CD4-positive, alpha-beta T cell (primary cell): ENCODE data around the gene MYH10. TPM values are rescaled to one million over a fixed set of nuclear protein-coding genes. Genes with fewer than 3 reads are reported as not detected.

Experiments
- ATAC-seq: fragments of 200-7000 bp; cut with Tn5 transposase; one replicate; pipeline ENCODE4 v1.10.0; 2022; ENCODE audit warnings: mild to moderate bottlenecking; ENCODE audit not compliant: poor library complexity
- CTCF ChIA-PET: fragments of 350-600 bp; sonication (Branson Sonifier 250); formaldehyde crosslinking; loops from one replicate; lab custom pipeline; 2021; ENCODE audit warnings: antibody characterized with exemption, inconsistent platforms; lab: Charles Lee
- POLR2A ChIA-PET: fragments of 350-600 bp; sonication (Branson Sonifier 250); formaldehyde crosslinking; loops from one replicate; lab custom pipeline; 2021; ENCODE audit warnings: antibody characterized with exemption, inconsistent platforms; lab: Charles Lee
- DNase-seq, 14 experiments: peaks; one replicate each; pipeline ENCODE4 v3.0.0-alpha.2; 2013 to 2020; ENCODE audit warnings: mixed read lengths in 2 of 14
- H3K27ac ChIP-seq, 2 donors: one replicate each; pipeline versions ENCODE4 v1.5.1 to v1.7.0; 2013; ENCODE audit warnings: low read length in 2 of 2, low read depth in 1 of 2, mild to moderate bottlenecking in 1 of 2
- H3K27me3 ChIP-seq, 2 experiments: 1 replicate in 1 of 2; 2 replicates in 1 of 2; pipeline versions ENCODE4 v1.6.1 to v1.7.0; 2013; ENCODE audit warnings: low read length in 2 of 2, control low read depth in 1 of 2, mild to moderate bottlenecking in 1 of 2, moderate library complexity in 1 of 2; ENCODE audit not compliant: insufficient read depth in 2 of 2, control insufficient read depth in 1 of 2
- H3K36me3 ChIP-seq: one replicate; pipeline ENCODE4 v1.6.1; 2013; ENCODE audit warnings: low read length, control low read depth; ENCODE audit not compliant: insufficient read depth
- H3K4me1 ChIP-seq: one replicate; pipeline ENCODE4 v1.6.1; 2013; ENCODE audit warnings: low read length, control low read depth; ENCODE audit not compliant: insufficient read depth
- H3K4me3 ChIP-seq: one replicate; pipeline ENCODE4 v1.5.1; 2013; ENCODE audit warnings: mild to moderate bottlenecking, low read length, moderate library complexity
- H3K9me3 ChIP-seq, 2 experiments: 1 replicate in 1 of 2; 2 replicates in 1 of 2; pipeline versions ENCODE4 v1.6.1 to v1.7.0; 2013; ENCODE audit warnings: low read length in 2 of 2, mild to moderate bottlenecking in 2 of 2, control low read depth in 1 of 2, moderate library complexity in 1 of 2; ENCODE audit not compliant: control insufficient read depth in 1 of 2, insufficient read depth in 1 of 2
- H3K27ac Mint-ChIP-seq: one replicate; pipeline ENCODE4 v1.8.0; 2020; ENCODE audit warnings: mixed read lengths
- H3K27me3 Mint-ChIP-seq: one replicate; pipeline ENCODE4 v1.8.0; 2021; ENCODE audit warnings: mixed read lengths
- H3K36me3 Mint-ChIP-seq: one replicate; pipeline ENCODE4 v1.8.0; 2021; ENCODE audit warnings: low read depth, mixed read lengths
- H3K4me1 Mint-ChIP-seq: one replicate; pipeline ENCODE4 v1.8.0; 2021; ENCODE audit warnings: low read depth, mixed read lengths
- H3K4me3 Mint-ChIP-seq: one replicate; pipeline ENCODE4 v1.8.0; 2020; ENCODE audit warnings: mild to moderate bottlenecking, mixed read lengths
- H3K9me3 Mint-ChIP-seq: one replicate; pipeline ENCODE4 v1.8.0; 2020; ENCODE audit warnings: mixed read lengths
- intact Hi-C, 2 experiments: fragments of 100-400 bp; cut with DNase I in 1 of 2; cut with micrococcal nuclease in 1 of 2; formaldehyde crosslinking; loops; one replicate each; pipeline versions ENCODE4 v1.15.1 to v1.9.0; 2023 to 2025; cut with DNase I, micrococcal nuclease
- total RNA-seq, 174 experiments: library from RNA in 2 of 174; stranded (reverse) in 2 of 174; gene quantifications; one replicate each; pipeline ENCODE4 v1.2.3 and lab custom pipeline; 2021 to 2026
- TF ChIP-seq, protein P1 (sequence below): fragments of 200-600 bp; IDR thresholded peaks from one replicate; pipeline ENCODE4 v1.8.0; 2022; ENCODE audit warnings: antibody characterized with exemption, mild to moderate bottlenecking

The MYH10 gene
- total RNA-seq, 2 experiments from 2014 or later: 1.5 to 1.9 TPM

DNA sequence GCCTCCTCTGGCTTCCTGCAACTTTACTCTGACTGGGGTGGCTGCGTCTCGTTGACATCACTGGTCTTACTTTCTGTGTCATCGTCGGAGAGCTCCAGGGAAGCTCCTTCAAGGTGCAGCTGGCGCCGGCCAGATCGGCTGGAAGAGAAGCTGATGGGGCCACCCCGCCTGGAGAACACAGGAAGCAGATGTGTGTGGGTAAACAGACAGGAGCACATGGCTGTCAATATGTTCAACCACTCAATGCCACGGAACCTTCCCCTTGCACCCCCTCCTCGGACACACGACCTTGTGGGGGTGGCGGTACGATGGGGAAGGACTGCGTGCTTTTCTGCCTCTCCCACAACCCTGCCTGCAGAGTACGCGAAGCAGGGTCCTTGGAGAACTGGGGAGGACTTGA, 154.7 kb downstream of the MYH10 start:
- Mint-ChIP-seq H3K9me3 (no peaks in the 10 kb centered on the region), H3K27ac (peak overlapping the region; percentile 65), H3K4me3 (peak overlapping the region; percentile 28), H3K36me3 (peaks cover 93% of the 10 kb centered on the region), H3K27me3 (no peaks in the 10 kb centered on the region), H3K4me1 (no peaks in the 10 kb centered on the region)
- Histone ChIP-seq H3K4me3 (no peak overlapping the region), H3K9me3 (no peaks in the 10 kb centered on the region), H3K27me3 (no peaks in the 10 kb centered on the region), H3K27ac (no peak overlapping the region), H3K36me3 (peaks cover 72% of the 10 kb centered on the region), H3K4me1 (no peaks in the 10 kb centered on the region)
- DNase-seq (no peak), ATAC-seq (no peak)
- TF ChIP-seq, protein P1, sequence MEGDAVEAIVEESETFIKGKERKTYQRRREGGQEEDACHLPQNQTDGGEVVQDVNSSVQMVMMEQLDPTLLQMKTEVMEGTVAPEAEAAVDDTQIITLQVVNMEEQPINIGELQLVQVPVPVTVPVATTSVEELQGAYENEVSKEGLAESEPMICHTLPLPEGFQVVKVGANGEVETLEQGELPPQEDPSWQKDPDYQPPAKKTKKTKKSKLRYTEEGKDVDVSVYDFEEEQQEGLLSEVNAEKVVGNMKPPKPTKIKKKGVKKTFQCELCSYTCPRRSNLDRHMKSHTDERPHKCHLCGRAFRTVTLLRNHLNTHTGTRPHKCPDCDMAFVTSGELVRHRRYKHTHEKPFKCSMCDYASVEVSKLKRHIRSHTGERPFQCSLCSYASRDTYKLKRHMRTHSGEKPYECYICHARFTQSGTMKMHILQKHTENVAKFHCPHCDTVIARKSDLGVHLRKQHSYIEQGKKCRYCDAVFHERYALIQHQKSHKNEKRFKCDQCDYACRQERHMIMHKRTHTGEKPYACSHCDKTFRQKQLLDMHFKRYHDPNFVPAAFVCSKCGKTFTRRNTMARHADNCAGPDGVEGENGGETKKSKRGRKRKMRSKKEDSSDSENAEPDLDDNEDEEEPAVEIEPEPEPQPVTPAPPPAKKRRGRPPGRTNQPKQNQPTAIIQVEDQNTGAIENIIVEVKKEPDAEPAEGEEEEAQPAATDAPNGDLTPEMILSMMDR: no peak
- POLR2A ChIA-PET: interaction anchor here (1.2 kb wide), 1 partner anchor 38 kb away, joined by 3 read pairs; no protein-coding TSS in a partner anchor
- CTCF ChIA-PET: no interaction called here
- intact Hi-C loops: no loop called here

DNA sequence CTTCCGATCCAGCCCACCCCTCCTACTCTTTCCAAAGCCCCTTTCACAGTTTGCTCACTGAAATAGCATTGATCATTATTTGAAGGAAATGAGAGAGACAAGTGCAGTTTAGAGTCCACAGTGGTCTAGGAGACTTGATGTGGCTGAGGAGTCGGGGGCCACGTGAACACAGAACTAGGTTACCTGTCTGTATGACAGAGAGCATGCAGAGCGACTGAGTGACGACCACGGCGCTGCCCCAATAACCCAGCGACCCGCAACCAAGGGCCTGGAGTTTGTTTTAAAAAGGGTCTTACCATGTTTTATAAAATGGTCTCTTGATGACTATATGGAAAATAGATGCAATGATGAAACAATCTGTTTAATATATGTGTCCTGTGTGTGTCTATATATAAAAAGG, 155.3 kb downstream of the MYH10 start:
- intact Hi-C loops: no loop called here
- H3K27me3 Mint-ChIP-seq: no peaks in the 10 kb centered on the region
- Histone ChIP-seq H3K27ac (no peak overlapping the region), H3K9me3 (no peaks in the 10 kb centered on the region), H3K27me3 (no peaks in the 10 kb centered on the region), H3K4me1 (no peaks in the 10 kb centered on the region), H3K4me3 (no peak overlapping the region), H3K36me3 (peaks cover 70% of the 10 kb centered on the region)
- H3K4me1 Mint-ChIP-seq: no peaks in the 10 kb centered on the region
- peak overlapping the region; percentile 65 for H3K27ac Mint-ChIP-seq
- ChIA-PET CTCF (no interaction called here), POLR2A (no interaction called here)
- no peak for ATAC-seq
- TF ChIP-seq, protein P1: no peak
- no peak for DNase-seq
- H3K36me3 Mint-ChIP-seq: peaks cover 89% of the 10 kb centered on the region
- H3K9me3 Mint-ChIP-seq: no peaks in the 10 kb centered on the region
- H3K4me3 Mint-ChIP-seq: peak overlapping the region; percentile 34

DNA sequence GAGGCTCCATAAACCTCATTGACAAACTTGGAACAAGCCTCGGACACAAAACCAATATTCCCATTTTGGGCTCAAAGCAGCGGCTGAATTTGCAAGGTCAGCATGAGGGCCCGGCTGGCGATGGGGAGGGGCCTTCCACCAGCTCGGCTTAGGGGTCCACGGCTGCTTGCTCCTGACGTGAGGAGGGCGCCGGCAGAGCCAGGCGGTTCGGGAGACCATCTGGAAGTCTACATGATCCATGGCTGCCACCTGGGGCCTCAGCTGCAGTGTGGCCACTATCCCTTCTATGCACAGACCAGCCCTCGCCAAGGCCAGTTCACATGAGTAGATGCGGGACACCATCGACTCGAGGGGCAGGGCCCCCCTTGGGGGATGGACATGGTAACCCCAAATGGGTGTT, 155.7 kb downstream of the MYH10 start:
- TF ChIP-seq, protein P1: no peak
- ATAC-seq: no peak
- H3K9me3 ChIP-seq: no peaks in the 10 kb centered on the region
- peak overlapping the region; percentile 65 for H3K27ac Mint-ChIP-seq
- H3K4me3 ChIP-seq: no peak overlapping the region
- H3K27me3 Mint-ChIP-seq: no peaks in the 10 kb centered on the region
- intact Hi-C loops: no loop called here
- H3K9me3 Mint-ChIP-seq: no peaks in the 10 kb centered on the region
- ChIA-PET CTCF (no interaction called here), POLR2A (no interaction called here)
- no peaks in the 10 kb centered on the region for H3K27me3 ChIP-seq
- DNase-seq: no peak
- no peaks in the 10 kb centered on the region for H3K4me1 ChIP-seq
- no peaks in the 10 kb centered on the region for H3K4me1 Mint-ChIP-seq
- peaks cover 90% of the 10 kb centered on the region for H3K36me3 Mint-ChIP-seq
- H3K27ac ChIP-seq: no peak overlapping the region
- peak overlapping the region; percentile 34 for H3K4me3 Mint-ChIP-seq
- H3K36me3 ChIP-seq: peaks cover 71% of the 10 kb centered on the region
